H1 (cell line): ENCODE measurements around the gene CCL4. TPM values are rescaled to one million over a fixed set of nuclear protein-coding genes. Genes with fewer than 3 reads are reported as not detected.

Experiments used
- CTCF ChIA-PET: fragments of 300-600 bp; sonication (Branson Sonifier 250); formaldehyde crosslinking; loops from one replicate; lab custom pipeline; 2021; ENCODE audit not compliant: partially characterized antibody; lab: Charles Lee
- POLR2A ChIA-PET: fragments of 300-600 bp; sonication (Branson Sonifier 250); formaldehyde crosslinking; loops from one replicate; lab custom pipeline; 2021; ENCODE audit warnings: inconsistent platforms; ENCODE audit not compliant: partially characterized antibody; lab: Charles Lee
- DNase-seq, 2 experiments: peaks; one replicate each; pipeline versions ENCODE4 v3.0.0 to v3.0.0-alpha.2; 2010 to 2022; ENCODE audit warnings: low spot score in 2 of 2, low read depth in 1 of 2, mixed read lengths in 1 of 2
- FAIRE-seq: peaks from 2 replicates; lab custom pipeline; 2011; peaks lifted over from hg19 to GRCh38; lab: Jason Lieb, UNC
- H2AFZ ChIP-seq: 2 replicates; pipeline ENCODE4 v1.8.1; 2012; ENCODE audit warnings: low read length, inconsistent platforms
- H2AK5ac ChIP-seq: 2 replicates; pipeline ENCODE4 v1.6.1; 2013; ENCODE audit warnings: low read depth, low read length
- H2BK120ac ChIP-seq: replicated peaks from 2 replicates; pipeline ENCODE3; 2013; ENCODE audit warnings: low read depth, low read length, inconsistent platforms
- H2BK12ac ChIP-seq: 2 replicates; pipeline ENCODE4 v1.6.1; 2013; ENCODE audit warnings: low read depth, low read length
- H2BK15ac ChIP-seq: 2 replicates; pipeline ENCODE4 v1.6.1; 2013; ENCODE audit warnings: low read length
- H2BK20ac ChIP-seq: 2 replicates; pipeline ENCODE4 v1.6.1; 2013; ENCODE audit warnings: low read length
- H2BK5ac ChIP-seq: 2 replicates; pipeline ENCODE4 v1.6.1; 2013; ENCODE audit warnings: low read depth, low read length
- H3K14ac ChIP-seq: 2 replicates; pipeline ENCODE4 v1.6.1; 2013; ENCODE audit warnings: inconsistent platforms; ENCODE audit not compliant: insufficient read length
- H3K18ac ChIP-seq: 2 replicates; pipeline ENCODE4 v1.6.1; 2013; ENCODE audit warnings: low read length; ENCODE audit errors: extremely low read depth
- H3K23ac ChIP-seq: 2 replicates; pipeline ENCODE4 v1.6.1; 2013; ENCODE audit warnings: inconsistent platforms; ENCODE audit not compliant: insufficient read length
- H3K23me2 ChIP-seq: 2 replicates; pipeline ENCODE4 v1.6.1; 2013; ENCODE audit warnings: low read depth, low read length
- H3K27ac ChIP-seq: 2 replicates; pipeline ENCODE4 v1.6.1; 2011; ENCODE audit warnings: low read depth, low read length, inconsistent platforms
- H3K27me3 ChIP-seq, 4 experiments: replicated peaks in 1 of 4; 1 replicate in 1 of 4; 2 replicates in 3 of 4; pipeline versions ENCODE4 v1.6.1 to v1.8.1; 2011 to 2013; ENCODE audit warnings: low read length in 3 of 4, mild to moderate bottlenecking in 3 of 4, inconsistent platforms in 2 of 4, mixed read lengths in 2 of 4, moderate library complexity in 1 of 4; ENCODE audit not compliant: control insufficient read depth in 3 of 4, insufficient read depth in 3 of 4; ENCODE audit errors: extremely low read depth in 1 of 4
- H3K36me3 ChIP-seq, 4 experiments: 2 replicates each; pipeline versions ENCODE4 v1.6.1 to v1.8.1; 2011 to 2013; ENCODE audit warnings: mild to moderate bottlenecking in 4 of 4, low read length in 3 of 4, moderate library complexity in 2 of 4, control low read depth in 1 of 4, inconsistent platforms in 1 of 4; ENCODE audit not compliant: insufficient read depth in 4 of 4, control insufficient read depth in 2 of 4
- H3K4ac ChIP-seq: replicated peaks from 2 replicates; pipeline ENCODE3; 2013; ENCODE audit warnings: low read length, low read depth, mixed read lengths, inconsistent platforms; ENCODE audit not compliant: insufficient read length
- H3K4me1 ChIP-seq, 4 experiments: replicated peaks in 1 of 4; 1 replicate in 1 of 4; 2 replicates in 3 of 4; pipeline versions ENCODE4 v1.6.1 to v1.8.1; 2011 to 2013; ENCODE audit warnings: low read length in 3 of 4, inconsistent platforms in 2 of 4, mixed read lengths in 1 of 4; ENCODE audit not compliant: insufficient read depth in 4 of 4, control insufficient read depth in 3 of 4
- H3K4me2 ChIP-seq, 2 experiments: 2 replicates each; pipeline versions ENCODE4 v1.6.1 to v1.8.1; 2011 to 2013; ENCODE audit warnings: low read depth in 2 of 2, low read length in 2 of 2, control low read depth in 1 of 2, inconsistent platforms in 1 of 2, mild to moderate bottlenecking in 1 of 2; ENCODE audit not compliant: insufficient read depth in 1 of 2
- H3K4me3 ChIP-seq, 4 experiments: fragments of 200-600, 300-600 bp in 1 of 4; sonication (generic), shearing (Covaris generic), sonication (Bioruptor Twin) in 1 of 4; 2 replicates each; pipeline versions ENCODE4 v1.5.1 to v1.8.1; 2011 to 2016; ENCODE audit warnings: low read length in 4 of 4, low read depth in 3 of 4, control low read depth in 2 of 4, inconsistent platforms in 2 of 4, mild to moderate bottlenecking in 2 of 4, mixed read lengths in 1 of 4, moderate library complexity in 1 of 4; ENCODE audit not compliant: insufficient read depth in 2 of 4; ENCODE audit errors: extremely low read depth in 1 of 4
- H3K56ac ChIP-seq: replicated peaks from 2 replicates; pipeline ENCODE3; 2013; ENCODE audit warnings: low read depth, mild to moderate bottlenecking, mixed read lengths, low read length, inconsistent platforms; ENCODE audit not compliant: insufficient read length
- H3K79me1 ChIP-seq: 2 replicates; pipeline ENCODE4 v1.6.1; 2013; ENCODE audit warnings: low read depth, low read length, control low read depth
- H3K79me2 ChIP-seq, 2 experiments: 2 replicates each; pipeline versions ENCODE4 v1.6.1 to v1.8.1; 2012 to 2013; ENCODE audit warnings: low read length in 2 of 2, mild to moderate bottlenecking in 2 of 2, inconsistent platforms in 1 of 2; ENCODE audit not compliant: insufficient read depth in 2 of 2, control insufficient read depth in 1 of 2
- H3K9ac ChIP-seq, 4 experiments: replicated peaks in 1 of 4; 1 replicate in 1 of 4; 2 replicates in 3 of 4; pipeline versions ENCODE4 v1.6.1 to v1.8.1; 2011 to 2013; ENCODE audit warnings: low read depth in 3 of 4, low read length in 3 of 4, control low read depth in 2 of 4, mild to moderate bottlenecking in 2 of 4, moderate library complexity in 2 of 4, inconsistent platforms in 1 of 4; ENCODE audit errors: extremely low read depth in 1 of 4
- H3K9me3 ChIP-seq, 2 experiments: 2 replicates each; pipeline versions ENCODE4 v1.6.1 to v1.8.1; 2012 to 2013; ENCODE audit warnings: mild to moderate bottlenecking in 2 of 2, moderate library complexity in 2 of 2, control low read depth in 1 of 2, inconsistent platforms in 1 of 2, low read depth in 1 of 2, low read length in 1 of 2, mixed read lengths in 1 of 2; ENCODE audit not compliant: insufficient read depth in 2 of 2
- H4K20me1 ChIP-seq, 2 experiments: replicated peaks in 1 of 2; 2 replicates each; pipeline versions ENCODE3 to v1.8.1; 2011 to 2013; ENCODE audit warnings: inconsistent platforms in 2 of 2, low read length in 2 of 2, mild to moderate bottlenecking in 1 of 2; ENCODE audit not compliant: insufficient read depth in 2 of 2, control insufficient read depth in 1 of 2
- H4K5ac ChIP-seq: 2 replicates; pipeline ENCODE4 v1.6.1; 2013; ENCODE audit warnings: low read length, low read depth, mixed read lengths, inconsistent platforms; ENCODE audit not compliant: insufficient read length
- H4K8ac ChIP-seq: 2 replicates; pipeline ENCODE4 v1.8.0; 2013; ENCODE audit warnings: mild to moderate bottlenecking, moderate library complexity, low read length, inconsistent platforms; ENCODE audit not compliant: insufficient read depth; ENCODE audit errors: extremely low read depth
- H4K91ac ChIP-seq: replicated peaks from 2 replicates; pipeline ENCODE3; 2013; ENCODE audit warnings: low read length, mixed read lengths, inconsistent platforms; ENCODE audit not compliant: insufficient read length
- ASH2L ChIP-seq: fragments of 200-600, 300-600 bp; sonication (generic); IDR thresholded peaks from one replicate; pipeline ENCODE4 v1.7.1; 2017; ENCODE audit warnings: low read length
- CHD2 ChIP-seq: IDR thresholded peaks from 2 replicates; pipeline ENCODE4 v1.6.1; 2012; ENCODE audit warnings: low read length, improper control_type of control experiment
- CTCF ChIP-seq, 3 experiments: IDR thresholded peaks; 1 replicate in 2 of 3; 2 replicates in 1 of 3; pipeline versions ENCODE4 v1.5.1 to v1.6.1; 2011; ENCODE audit warnings: low read length in 3 of 3, mild to moderate bottlenecking in 3 of 3, inconsistent platforms in 2 of 3, low read depth in 1 of 3, moderate library complexity in 1 of 3; ENCODE audit not compliant: insufficient read depth in 1 of 3; ENCODE audit errors: control extremely low read depth in 1 of 3
- E2F6 ChIP-seq: IDR thresholded peaks from 2 replicates; pipeline ENCODE4 v1.6.1; 2012; ENCODE audit warnings: inconsistent platforms
- HDAC6 ChIP-seq: IDR thresholded peaks from one replicate; pipeline ENCODE4 v1.7.1; 2012; ENCODE audit warnings: low read depth, mild to moderate bottlenecking, inconsistent platforms, low read length, moderate library complexity
- JUND ChIP-seq: IDR thresholded peaks from 2 replicates; pipeline ENCODE4 v1.6.1; 2011; ENCODE audit warnings: mild to moderate bottlenecking, improper control_type of control experiment, low read length
- SIN3A ChIP-seq, 2 experiments: IDR thresholded peaks in 1 of 2; conservative IDR thresholded peaks in 1 of 2; 2 replicates each; pipeline ENCODE4 v1.6.1; 2011 to 2012; ENCODE audit warnings: low read length in 2 of 2, improper control_type of control experiment in 1 of 2, low read depth in 1 of 2, mild to moderate bottlenecking in 1 of 2
- SP1 ChIP-seq: IDR thresholded peaks from 2 replicates; pipeline ENCODE4 v1.6.1; 2011; ENCODE audit warnings: low read depth, low read length
- TBP ChIP-seq: IDR thresholded peaks from 2 replicates; pipeline ENCODE4 v1.6.1; 2011; ENCODE audit warnings: low read depth, low read length, improper control_type of control experiment
- WGBS, 2 experiments: shearing (Covaris generic) in 1 of 2; methylation state at CpG; one replicate each; pipeline versions ENCODE4 v1.1.6 to v1.1.7; 2013 to 2015; ENCODE audit warnings: low lambda C conversion rate in 2 of 2, mixed read lengths in 2 of 2, inconsistent platforms in 1 of 2, low coverage in 1 of 2, missing lambda C conversion rate in 1 of 2; ENCODE audit not compliant: insufficient replicate concordance in 2 of 2, insufficient coverage in 1 of 2, insufficient read length in 1 of 2; ENCODE audit errors: extremely low coverage in 1 of 2, missing lambda C conversion rate in 1 of 2; 5-methylcytosine and 5-hydroxymethylcytosine counted together
- polyA plus RNA-seq, 7 experiments: library from polyadenylated mRNA; depleted of rRNA in 3 of 7; stranded (reverse) in 5 of 7; unstranded in 2 of 7; fragments of >200 nt in 5 of 7; fragments of 200-250 nt in 2 of 7; gene quantifications; 1 replicate in 5 of 7; 2 replicates in 1 of 7; 4 replicates in 1 of 7; pipeline versions ENCODE4 v1.2.1 to v1.2.3, GENCODE V29; 2011 to 2013; ENCODE audit warnings: missing spikeins in 2 of 7, mixed read lengths in 2 of 7
- total RNA-seq: library from RNA; stranded (reverse); fragmentation: NEBNext Ultra II Directional; extraction: Animal tissue kit (Norgen Biotek cat#: 25700); gene quantifications from 2 replicates; pipeline ENCODE4 v1.2.1, GENCODE V29; 2021

The CCL4 gene
- total and polyA plus RNA-seq, 2 of the 8 experiments (the other 6 are each of a cell fraction or from before 2014, with no cell fraction given) = not detected

- H2BK20ac ChIP-seq = no peak overlapping the region
- H2BK120ac ChIP-seq = no peak overlapping the region
- H4K8ac ChIP-seq = no peak overlapping the region
- no peaks in the 10 kb centered on the region for H3K27me3 ChIP-seq
- peaks cover 0 to 8% (median 5%) of the 10 kb centered on the region in 4 experiments; a peak in 6 of 7 replicates for H3K4me1 ChIP-seq
- no peaks in the 10 kb centered on the region for H3K9me3 ChIP-seq
- no peak overlapping the region for H3K4me2 ChIP-seq
- ChIA-PET POLR2A (interaction anchor here (1.2 kb wide), 1 partner anchor 11 kb away, joined by 3 read pairs; no protein-coding TSS in a partner anchor), CTCF (interaction anchor here (0.9 to 2.1 kb wide), 4 partner anchors 55 to 159 kb away, joined by 3 to 6 read pairs (median 3); no protein-coding TSS in a partner anchor)
- FAIRE-seq (no peak), DNase-seq (no peak)
- no peak overlapping the region for H2BK5ac ChIP-seq
- no peaks in the 10 kb centered on the region for H4K20me1 ChIP-seq
- no peak overlapping the region for H3K23ac ChIP-seq
- H3K9ac ChIP-seq = no peak overlapping the region
- TF ChIP-seq CTCF (IDR thresholded peaks at IDR 0.05; ENCODE audit: control extremely low read depth in 1 of 3, insufficient read depth in 1 of 3, low read depth in 1 of 3, low read length in 3 of 3) (no peak), HDAC6 (no peak), SP1 (no peak), JUND (no peak), CHD2 (no peak), ASH2L (no peak), SIN3A (conservative IDR thresholded peaks at IDR 0.05 in 1 of 2, IDR thresholded peaks at IDR 0.05 in 1 of 2; ENCODE audit: low read depth in 1 of 2, low read length in 2 of 2) (no peak), E2F6 (no peak), TBP (no peak)
- H3K79me2 ChIP-seq = no peaks in the 10 kb centered on the region
- no peak overlapping the region for H4K5ac ChIP-seq
- 88% methylated on average over 6 of the region's 6 CpGs; no CpG with 5 or more reads in 1 of the 2 experiments for WGBS, 2 experiments
- H2BK12ac ChIP-seq = no peak overlapping the region
- H2AFZ ChIP-seq = no peak overlapping the region
- no peak overlapping the region for H3K18ac ChIP-seq
- no peak overlapping the region for H2AK5ac ChIP-seq
- H3K36me3 ChIP-seq = no peaks in the 10 kb centered on the region
- H3K23me2 ChIP-seq = no peaks in the 10 kb centered on the region
- H2BK15ac ChIP-seq = no peak overlapping the region
- H3K4ac ChIP-seq = no peak overlapping the region
- H3K14ac ChIP-seq = no peak overlapping the region
- H3K4me3 ChIP-seq = no peak overlapping the region
- H4K91ac ChIP-seq = no peak overlapping the region
- no peaks in the 10 kb centered on the region for H3K79me1 ChIP-seq
- no peak overlapping the region for H3K56ac ChIP-seq
- H3K27ac ChIP-seq = no peak overlapping the region
Measured at GRCh38 chr17:36127911-36128310, 24.3 kb downstream of the CCL4 start.
